PC-9 (cell line): ENCODE measurements around the gene LHX1. TPM values are rescaled to one million over a fixed set of nuclear protein-coding genes. Genes with fewer than 3 reads are reported as not detected.
A peak's percentile ranks its signal among the peaks of the same experiment; 100 is the strongest.

ENCODE experiments used
- BruUV-seq: library from RNA; stranded (reverse); fragments of 400-500 nt; replicated peaks from 2 replicates; lab custom pipeline; 2021; lab: Mats Ljungman, UMichigan
- CTCF ChIA-PET: fragments of 300-600 bp; sonication (Branson Sonifier 250); formaldehyde crosslinking; loops from one replicate; lab custom pipeline; 2022; ENCODE audit warnings: antibody characterized with exemption; lab: Charles Lee
- POLR2A ChIA-PET: fragments of 300-600 bp; sonication (Branson Sonifier 250); formaldehyde crosslinking; loops from one replicate; lab custom pipeline; 2022; ENCODE audit warnings: antibody characterized with exemption; ENCODE audit not compliant: unreplicated experiment; lab: Charles Lee
- DNase-seq, 2 experiments: peaks; one replicate each; pipeline versions ENCODE4 v3.0.0 to v3.0.0-alpha.2; 2015 to 2022; ENCODE audit warnings: mixed read lengths in 1 of 2
- H2AFZ ChIP-seq: fragments of 200-600 bp; sonication (generic); 2 replicates; pipeline ENCODE4 v1.8.1; 2017; ENCODE audit warnings: antibody characterized with exemption
- H3F3A ChIP-seq: fragments of 200-600 bp; sonication (generic); 2 replicates; pipeline ENCODE4 v1.8.1; 2017; ENCODE audit warnings: antibody characterized with exemption, mild to moderate bottlenecking, low read depth; ENCODE audit not compliant: insufficient read depth
- H3K27ac ChIP-seq: fragments of 200-600 bp; sonication (generic); 2 replicates; pipeline ENCODE4 v1.6.1; 2016; ENCODE audit warnings: mixed run types
- H3K27me3 ChIP-seq: fragments of 200-600 bp; sonication (generic); 2 replicates; pipeline ENCODE4 v1.6.1; 2016; ENCODE audit warnings: low read depth, mixed run types; ENCODE audit not compliant: insufficient read depth
- H3K36me3 ChIP-seq: fragments of 200-600 bp; sonication (generic); 2 replicates; pipeline ENCODE4 v1.6.1; 2016; ENCODE audit warnings: low read depth, mixed run types
- H3K4me1 ChIP-seq: fragments of 200-600 bp; sonication (generic); replicated peaks from 2 replicates; pipeline ENCODE4 v1.6.1; 2016; ENCODE audit warnings: mixed run types; ENCODE audit not compliant: insufficient read depth
- H3K4me2 ChIP-seq: fragments of 200-600 bp; sonication (generic); 2 replicates; pipeline ENCODE4 v1.6.1; 2017; ENCODE audit warnings: mixed run types
- H3K4me3 ChIP-seq: fragments of 200-600 bp; sonication (generic); 2 replicates; pipeline ENCODE4 v1.6.1; 2016; ENCODE audit warnings: mixed run types
- H3K79me2 ChIP-seq: fragments of 200-600 bp; sonication (generic); 2 replicates; pipeline ENCODE4 v1.6.1; 2017; ENCODE audit warnings: low read depth, mixed run types
- H3K9me2 ChIP-seq: fragments of 200-600 bp; sonication (generic); 2 replicates; pipeline ENCODE4 v1.8.1; 2017; ENCODE audit warnings: mild to moderate bottlenecking; ENCODE audit not compliant: insufficient read depth
- H3K9me3 ChIP-seq: fragments of 200-600 bp; sonication (generic); 2 replicates; pipeline ENCODE4 v1.8.1; 2016; ENCODE audit warnings: low read depth; ENCODE audit not compliant: insufficient read depth
- H4K20me1 ChIP-seq: fragments of 200-600 bp; sonication (generic); 2 replicates; pipeline ENCODE4 v1.8.1; 2017; ENCODE audit not compliant: insufficient read depth
- EZH2 ChIP-seq: fragments of 200-600 bp; sonication (generic); IDR thresholded peaks from 2 replicates; pipeline ENCODE4 v1.8.0; 2017; ENCODE audit warnings: antibody characterized with exemption, low read depth
- intact Hi-C: fragments of 100-400 bp; cut with micrococcal nuclease; formaldehyde crosslinking; loops from one replicate; pipeline ENCODE4 v1.10.0; 2022; ENCODE audit not compliant: unreplicated experiment
- total RNA-seq: library from RNA; stranded (reverse); gene quantifications from 2 replicates; pipeline ENCODE4 v1.2.3, GENCODE V29; 2021
- TF ChIP-seq, protein P1 (sequence below): fragments of 200-600 bp; sonication (generic); conservative IDR thresholded peaks from 2 replicates; pipeline ENCODE4 v1.6.1; 2017; ENCODE audit warnings: mixed run types, antibody characterized with exemption, mild to moderate bottlenecking, moderate library complexity

Gene LHX1
- total RNA-seq, 1 experiment from 2014 or later, result 12.3 TPM

DNA sequence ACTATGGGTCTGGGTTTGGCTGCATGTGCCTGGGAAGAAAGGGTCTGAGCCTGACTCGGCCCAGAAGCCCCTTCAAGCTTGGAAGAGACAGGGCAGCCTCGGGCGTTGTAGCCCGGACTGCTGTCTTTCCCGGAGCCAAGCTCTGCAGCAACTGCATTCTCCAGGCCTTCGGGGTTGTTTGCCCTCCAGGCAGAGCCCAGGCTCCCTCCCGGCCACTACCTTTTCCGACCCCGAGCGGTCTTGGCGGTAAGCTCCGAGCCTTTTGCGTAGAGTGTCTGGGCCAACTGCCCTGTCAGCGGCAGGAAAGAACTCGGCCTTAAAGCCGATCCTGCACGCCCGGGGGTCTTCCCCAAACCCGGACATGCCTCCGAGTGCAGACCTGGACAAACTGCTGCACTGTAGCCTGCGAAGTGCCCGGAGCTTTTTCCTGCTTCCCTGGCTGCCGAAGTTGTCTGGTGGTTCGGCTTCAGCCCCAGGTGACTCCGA is 1.3 kb downstream of the LHX1 start:
- no peaks in the 10 kb centered on the region for H4K20me1 ChIP-seq
- no peaks in the 10 kb centered on the region for H3K9me3 ChIP-seq
- ChIA-PET CTCF (interaction anchor here (0.9 kb wide), 1 partner anchor 14 kb away, joined by 3 read pairs; no protein-coding TSS in a partner anchor), POLR2A (no interaction called here)
- no peak for TF ChIP-seq EZH2
- TF ChIP-seq, protein P1, sequence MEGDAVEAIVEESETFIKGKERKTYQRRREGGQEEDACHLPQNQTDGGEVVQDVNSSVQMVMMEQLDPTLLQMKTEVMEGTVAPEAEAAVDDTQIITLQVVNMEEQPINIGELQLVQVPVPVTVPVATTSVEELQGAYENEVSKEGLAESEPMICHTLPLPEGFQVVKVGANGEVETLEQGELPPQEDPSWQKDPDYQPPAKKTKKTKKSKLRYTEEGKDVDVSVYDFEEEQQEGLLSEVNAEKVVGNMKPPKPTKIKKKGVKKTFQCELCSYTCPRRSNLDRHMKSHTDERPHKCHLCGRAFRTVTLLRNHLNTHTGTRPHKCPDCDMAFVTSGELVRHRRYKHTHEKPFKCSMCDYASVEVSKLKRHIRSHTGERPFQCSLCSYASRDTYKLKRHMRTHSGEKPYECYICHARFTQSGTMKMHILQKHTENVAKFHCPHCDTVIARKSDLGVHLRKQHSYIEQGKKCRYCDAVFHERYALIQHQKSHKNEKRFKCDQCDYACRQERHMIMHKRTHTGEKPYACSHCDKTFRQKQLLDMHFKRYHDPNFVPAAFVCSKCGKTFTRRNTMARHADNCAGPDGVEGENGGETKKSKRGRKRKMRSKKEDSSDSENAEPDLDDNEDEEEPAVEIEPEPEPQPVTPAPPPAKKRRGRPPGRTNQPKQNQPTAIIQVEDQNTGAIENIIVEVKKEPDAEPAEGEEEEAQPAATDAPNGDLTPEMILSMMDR, result no peak
- H3K36me3 ChIP-seq, result 0 out of 2 replicates have a peak, but pooled peaks cover 3% of the 10 kb centered on the region
- intact Hi-C loops, result loop anchor here (1.0 kb wide), 1 partner anchor 10 kb away; the partner anchor contains the start of gene AATF
- peaks cover 14% of the 10 kb centered on the region for H3K4me1 ChIP-seq
- no TSS peak for BruUV-seq
- H3K4me2 ChIP-seq, result peak overlapping the region; percentile 93
- peak overlapping the region; percentile 82 for H3K4me3 ChIP-seq
- H3K79me2 ChIP-seq, result peaks cover 82% of the 10 kb centered on the region
- 0 out of 2 replicates have a peak overlapping the region, but pooled peaks have one; percentile 8 for H3K27ac ChIP-seq
- peak overlapping the region; percentile 84 for H2AFZ ChIP-seq
- H3K9me2 ChIP-seq, result no peaks in the 10 kb centered on the region
- H3K27me3 ChIP-seq, result no peaks in the 10 kb centered on the region
- no peak for DNase-seq
- H3F3A ChIP-seq, result no peaks in the 10 kb centered on the region; the same call in 1 of the 2 replicates

DNA sequence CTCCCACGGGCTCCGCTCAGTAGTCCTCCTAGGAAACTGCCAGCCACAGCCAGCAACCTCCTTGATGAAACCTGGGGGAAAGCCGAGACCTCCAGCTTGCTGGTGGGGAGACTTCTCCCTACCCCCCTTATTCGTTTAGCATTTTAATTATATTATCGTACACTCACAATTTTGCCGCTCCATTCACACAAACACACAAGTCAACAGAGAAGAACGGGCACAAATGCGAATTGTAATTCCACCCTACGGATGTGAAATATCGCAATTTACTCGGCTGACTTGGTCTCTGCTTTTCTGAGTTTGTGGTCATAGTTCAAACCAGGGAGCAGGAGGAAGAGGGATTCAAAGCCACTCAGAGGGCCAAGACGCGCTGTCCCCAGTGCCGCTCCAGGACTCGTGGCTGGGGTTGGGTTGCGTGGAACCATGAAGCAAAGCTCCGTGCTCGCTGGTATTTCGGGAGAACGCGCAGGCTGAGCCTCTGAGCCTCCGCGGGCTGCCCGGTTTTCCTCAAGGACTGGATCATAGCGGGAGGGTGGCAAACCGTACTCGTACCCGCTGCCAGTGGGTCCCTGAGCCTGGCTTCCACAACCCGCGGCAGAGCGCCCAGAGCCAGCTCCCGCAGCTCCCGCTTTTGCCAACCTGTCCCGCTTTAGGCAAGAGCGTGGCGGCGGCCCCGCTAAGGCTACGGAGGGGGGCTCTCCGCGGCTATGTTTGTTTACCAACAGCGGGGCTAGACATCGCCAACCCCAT is 2.0 kb downstream of the LHX1 start:
- intact Hi-C loops, result no loop called here
- no peaks in the 10 kb centered on the region for H3K9me2 ChIP-seq
- peaks cover 76% of the 10 kb centered on the region for H3K79me2 ChIP-seq
- H4K20me1 ChIP-seq, result no peaks in the 10 kb centered on the region
- TF ChIP-seq, protein P1, result no peak
- TF ChIP-seq EZH2, result no peak
- peak overlapping the region; percentile 84 for H2AFZ ChIP-seq
- H3K4me1 ChIP-seq, result peaks cover 14% of the 10 kb centered on the region
- H3K4me3 ChIP-seq, result peak overlapping the region; percentile 82
- DNase-seq, result no peak
- H3K9me3 ChIP-seq, result no peaks in the 10 kb centered on the region
- H3F3A ChIP-seq, result peaks cover 4% of the 10 kb centered on the region; the same call in 1 of the 2 replicates
- CTCF ChIA-PET, result no interaction called here
- H3K36me3 ChIP-seq, result no peaks in the 10 kb centered on the region; the same call in 1 of the 2 replicates
- peak overlapping the region; percentile 93 for H3K4me2 ChIP-seq
- POLR2A ChIA-PET, result no interaction called here
- no peaks in the 10 kb centered on the region for H3K27me3 ChIP-seq
- BruUV-seq, result no TSS peak
- H3K27ac ChIP-seq, result no peak overlapping the region

DNA sequence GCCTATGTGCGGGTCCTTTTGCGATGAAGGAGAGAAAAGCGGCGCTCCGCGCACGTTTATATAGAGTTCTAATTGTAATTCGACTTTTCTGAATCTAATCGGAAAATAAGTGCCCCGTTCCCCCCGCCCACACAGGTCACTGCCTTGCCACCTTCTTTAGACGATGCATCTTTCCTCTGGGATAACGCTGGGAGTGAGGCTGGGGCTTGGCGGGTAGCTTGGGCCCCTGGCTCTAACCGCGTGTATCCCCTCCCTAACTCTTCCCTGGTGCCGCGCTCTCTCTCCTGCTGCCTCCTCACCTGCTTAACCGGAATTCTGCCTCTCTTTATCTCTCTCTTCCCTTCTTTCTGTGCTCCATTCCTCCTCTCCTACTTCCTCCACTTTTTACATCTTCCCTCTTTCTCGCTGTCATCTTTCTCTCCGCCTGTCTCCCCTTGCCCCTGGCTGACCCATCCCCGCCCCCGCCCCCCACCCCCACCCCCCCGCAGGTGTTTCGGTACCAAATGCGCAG is 2.6 kb downstream of the LHX1 start:
- H3F3A ChIP-seq, result peaks cover 11% of the 10 kb centered on the region; the same call in 1 of the 2 replicates
- intact Hi-C loops, result no loop called here
- H3K4me2 ChIP-seq, result peak overlapping the region; percentile 93
- no peak for DNase-seq
- no TSS peak for BruUV-seq
- ChIA-PET POLR2A (no interaction called here), CTCF (no interaction called here)
- H3K79me2 ChIP-seq, result peaks cover 69% of the 10 kb centered on the region
- no peaks in the 10 kb centered on the region for H3K9me2 ChIP-seq
- H4K20me1 ChIP-seq, result no peaks in the 10 kb centered on the region
- no peak overlapping the region for H2AFZ ChIP-seq
- peak overlapping the region; percentile 82; the same call in 1 of the 2 replicates for H3K4me3 ChIP-seq
- H3K36me3 ChIP-seq, result no peaks in the 10 kb centered on the region; the same call in 1 of the 2 replicates
- no peaks in the 10 kb centered on the region for H3K27me3 ChIP-seq
- no peak for TF ChIP-seq EZH2
- TF ChIP-seq, protein P1, result no peak
- no peak overlapping the region for H3K27ac ChIP-seq
- H3K9me3 ChIP-seq, result no peaks in the 10 kb centered on the region
- H3K4me1 ChIP-seq, result peaks cover 14% of the 10 kb centered on the region
